OCI-LY7 (cell line): ENCODE data around the gene LIFR.

Experiments used
- EZH2phosphoT487 ChIP-seq: fragments of 200-600 bp; sonication (generic); IDR thresholded peaks from 2 replicates; pipeline ENCODE4 v1.6.1; 2018; ENCODE audit warnings: low read depth, borderline replicate concordance, mild to moderate bottlenecking, mixed run types, antibody characterized with exemption, low read length, moderate library complexity, mixed read lengths
- TF ChIP-seq, protein P1 (sequence below): fragments of 200-600 bp; sonication (generic); conservative IDR thresholded peaks from 2 replicates; pipeline ENCODE4 v1.5.1; 2014; ENCODE audit warnings: mild to moderate bottlenecking, antibody characterized with exemption, low read length, moderate library complexity, mixed read lengths

DNA sequence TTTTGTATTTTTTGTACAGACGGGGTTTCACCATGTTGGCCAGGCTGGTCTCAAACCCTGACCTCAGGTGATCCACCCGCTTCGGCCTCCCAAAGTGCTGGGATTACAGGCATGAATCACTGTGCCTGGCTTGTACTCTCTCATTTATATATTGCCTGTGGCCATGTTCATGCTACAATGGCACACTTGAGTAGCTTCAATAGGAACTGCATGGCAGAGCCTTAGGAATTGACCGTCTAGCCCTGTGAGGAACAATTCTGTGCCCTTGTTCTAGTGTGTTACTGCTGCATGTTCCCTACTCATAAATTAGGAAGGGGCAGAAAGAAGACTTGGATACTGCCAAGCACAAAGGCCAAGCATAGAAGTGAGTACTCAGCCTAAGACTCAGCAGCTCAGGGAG, 104.2 kb downstream of the LIFR start:
- TF ChIP-seq, protein P1, sequence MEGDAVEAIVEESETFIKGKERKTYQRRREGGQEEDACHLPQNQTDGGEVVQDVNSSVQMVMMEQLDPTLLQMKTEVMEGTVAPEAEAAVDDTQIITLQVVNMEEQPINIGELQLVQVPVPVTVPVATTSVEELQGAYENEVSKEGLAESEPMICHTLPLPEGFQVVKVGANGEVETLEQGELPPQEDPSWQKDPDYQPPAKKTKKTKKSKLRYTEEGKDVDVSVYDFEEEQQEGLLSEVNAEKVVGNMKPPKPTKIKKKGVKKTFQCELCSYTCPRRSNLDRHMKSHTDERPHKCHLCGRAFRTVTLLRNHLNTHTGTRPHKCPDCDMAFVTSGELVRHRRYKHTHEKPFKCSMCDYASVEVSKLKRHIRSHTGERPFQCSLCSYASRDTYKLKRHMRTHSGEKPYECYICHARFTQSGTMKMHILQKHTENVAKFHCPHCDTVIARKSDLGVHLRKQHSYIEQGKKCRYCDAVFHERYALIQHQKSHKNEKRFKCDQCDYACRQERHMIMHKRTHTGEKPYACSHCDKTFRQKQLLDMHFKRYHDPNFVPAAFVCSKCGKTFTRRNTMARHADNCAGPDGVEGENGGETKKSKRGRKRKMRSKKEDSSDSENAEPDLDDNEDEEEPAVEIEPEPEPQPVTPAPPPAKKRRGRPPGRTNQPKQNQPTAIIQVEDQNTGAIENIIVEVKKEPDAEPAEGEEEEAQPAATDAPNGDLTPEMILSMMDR = no peak
- TF ChIP-seq EZH2phosphoT487 = no peak
